ENCODE measurements around the gene TGM2.

Gene TGM2

DNA sequence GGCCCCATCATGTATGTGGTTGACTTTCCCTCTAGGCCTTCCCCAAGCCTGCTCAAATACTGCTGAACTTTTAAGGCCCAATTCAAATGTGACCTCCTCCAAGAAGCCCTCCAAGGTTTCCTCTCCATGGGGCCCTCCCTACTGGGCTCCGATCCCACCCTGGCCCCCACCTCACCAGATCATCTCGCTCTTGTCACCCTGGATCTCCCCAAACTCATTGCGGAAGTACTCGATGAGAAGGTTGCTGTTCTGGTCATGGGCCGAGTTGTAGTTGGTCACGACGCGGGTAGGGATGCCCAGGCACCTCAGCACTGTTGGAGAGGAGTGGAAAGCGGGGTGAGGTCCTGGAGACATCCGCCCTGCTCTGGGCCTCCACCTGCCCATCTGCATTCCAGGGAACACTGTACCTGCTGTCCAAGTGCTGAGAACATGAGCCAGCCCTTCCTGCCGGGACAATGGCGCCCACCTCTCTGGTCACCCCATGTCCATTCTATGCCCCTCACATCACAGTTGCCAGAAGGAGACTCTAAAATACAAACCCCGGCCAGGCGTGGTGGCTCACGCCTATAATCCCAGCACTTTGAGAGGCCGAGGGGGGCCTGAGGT, 23.1 kb downstream of the TGM2 start:
- no peak for DNase-seq

DNA sequence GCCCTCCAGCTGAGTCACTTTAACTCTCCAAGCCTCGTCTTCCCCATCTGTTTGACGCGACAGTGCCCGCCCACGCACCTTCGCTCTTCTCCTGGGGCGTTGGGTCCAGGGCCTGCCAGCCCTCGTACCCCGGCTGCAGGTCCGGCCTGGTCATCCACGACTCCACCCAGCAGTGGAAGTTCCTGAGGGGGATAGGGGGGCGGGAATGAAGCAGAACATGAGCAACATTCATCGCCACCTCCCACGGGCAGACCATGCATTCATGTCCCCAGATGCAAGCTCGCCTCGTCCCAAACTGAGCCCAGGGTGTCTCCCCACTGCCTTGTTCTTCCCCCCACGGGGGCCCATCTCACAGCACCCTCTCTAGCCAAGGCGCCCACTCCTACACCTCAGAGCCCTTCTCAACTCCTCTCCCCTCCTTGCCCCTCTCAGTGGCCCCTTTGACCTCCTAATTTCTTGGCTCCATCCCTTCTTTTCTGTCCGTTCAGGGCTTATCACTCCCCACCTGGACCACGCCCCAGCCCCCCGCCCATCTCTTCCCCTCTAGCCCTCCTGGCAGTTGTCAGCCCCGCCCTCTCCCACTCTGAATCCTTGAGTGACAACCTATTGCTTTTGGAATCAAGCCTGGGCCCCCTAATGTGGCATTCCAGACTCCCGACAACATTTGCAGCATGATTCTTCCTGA, 23.7 kb downstream of the TGM2 start:
- DNase-seq = no peak

DNA sequence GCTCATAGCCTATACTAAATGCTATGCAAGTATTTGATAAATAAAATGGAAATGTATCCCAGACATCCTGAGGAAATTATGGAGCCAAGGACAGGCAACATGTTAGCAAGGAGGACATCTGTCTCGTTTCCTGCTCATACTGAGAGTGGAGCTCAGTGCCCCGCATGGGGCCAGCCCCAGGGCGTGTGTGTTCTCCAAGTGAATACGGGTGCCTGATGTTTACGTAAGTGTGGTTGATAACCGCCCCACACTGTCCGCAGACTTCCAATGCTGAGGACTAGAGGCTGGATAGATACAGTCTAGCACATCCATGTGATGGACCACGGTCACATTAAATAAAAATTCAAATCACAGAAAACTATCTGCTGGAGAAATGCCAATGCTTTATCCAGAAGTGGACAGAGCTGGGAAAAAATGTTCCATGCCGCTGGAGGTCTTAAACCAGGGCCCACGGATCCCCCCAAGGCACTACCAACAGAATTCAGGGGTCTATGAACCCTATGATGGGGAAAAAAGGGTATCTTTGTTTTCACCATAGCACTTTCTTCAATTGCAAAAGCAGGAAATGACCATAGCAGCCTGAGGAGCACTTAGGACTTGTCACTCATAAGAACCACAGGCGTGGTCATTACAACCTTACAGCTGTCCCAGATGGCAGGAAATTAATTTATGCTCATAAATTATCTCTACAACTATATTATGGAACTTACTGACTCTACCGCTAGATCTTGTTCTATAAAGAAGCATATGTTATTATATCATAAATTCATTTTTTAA, 24.9 kb downstream of the TGM2 start:
- no peak for DNase-seq

DNA sequence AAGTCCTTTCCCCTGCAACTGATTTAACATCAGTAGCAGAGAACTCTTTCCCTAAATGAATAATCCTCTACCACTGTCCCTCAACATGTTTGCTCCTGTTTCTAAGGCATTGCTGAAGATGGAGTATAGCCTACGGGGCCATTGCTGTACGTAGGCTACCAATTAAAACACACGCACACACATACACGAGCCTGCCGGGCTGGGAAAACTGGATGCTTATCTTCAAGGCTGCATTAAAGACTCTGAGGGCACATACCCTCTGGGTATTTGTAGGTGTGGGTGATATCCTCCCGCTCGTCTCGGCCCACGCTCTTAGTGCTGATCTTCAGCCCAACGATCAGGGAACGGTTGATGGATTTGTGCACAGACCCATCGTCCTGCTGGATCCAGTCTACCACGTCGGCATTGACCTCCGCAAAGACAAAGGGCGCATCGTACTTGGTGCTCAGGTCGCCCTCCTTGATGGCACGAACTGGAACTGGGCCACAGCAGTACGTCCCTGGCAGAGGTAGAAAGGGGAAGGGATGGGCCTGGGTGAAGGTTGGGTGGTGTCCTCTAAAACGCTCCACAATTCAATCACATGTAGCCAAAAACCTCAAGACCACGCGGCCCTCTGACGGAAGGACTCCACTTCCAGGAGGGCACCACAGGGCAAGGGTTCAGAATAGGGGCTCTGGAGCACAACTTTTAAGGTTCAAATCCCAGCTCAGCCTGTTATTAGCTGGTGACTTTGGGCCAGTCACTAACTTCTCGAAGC, 25.7 kb downstream of the TGM2 start:
- no peak for DNase-seq

DNA sequence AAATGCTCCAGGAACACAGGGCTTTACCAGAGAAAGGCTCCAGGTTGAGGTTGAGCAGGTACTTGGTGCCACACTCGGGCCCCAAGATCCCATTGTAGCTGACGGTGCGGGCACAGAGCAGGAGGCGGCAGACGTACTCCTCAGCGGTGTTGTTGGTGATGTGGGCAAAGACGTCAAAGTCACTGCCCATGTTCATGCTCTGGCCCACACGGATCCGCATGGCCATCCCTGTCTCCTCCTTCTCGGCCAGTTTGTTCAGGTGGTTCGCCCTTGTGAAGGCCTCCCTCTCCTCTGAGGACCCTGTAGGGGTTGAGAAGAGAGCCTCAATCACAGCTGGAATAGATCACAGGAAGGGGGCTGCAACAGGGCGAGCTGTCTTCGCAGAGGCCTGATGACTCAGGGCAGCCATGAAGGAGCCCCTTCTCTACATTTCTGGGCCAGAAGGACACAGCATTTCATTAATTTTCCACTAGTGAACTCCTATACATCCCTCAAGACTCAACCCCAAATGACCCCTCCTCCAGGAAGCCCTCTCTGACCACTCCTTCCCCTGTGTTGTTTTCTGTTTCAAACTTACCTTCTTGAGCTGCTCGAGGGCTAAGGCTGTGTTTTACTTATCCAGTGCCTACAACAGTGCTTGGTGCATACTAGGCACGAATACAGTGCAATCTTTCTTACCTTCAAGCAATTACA, 26.8 kb downstream of the TGM2 start:
- DNase-seq = no peak

DNA sequence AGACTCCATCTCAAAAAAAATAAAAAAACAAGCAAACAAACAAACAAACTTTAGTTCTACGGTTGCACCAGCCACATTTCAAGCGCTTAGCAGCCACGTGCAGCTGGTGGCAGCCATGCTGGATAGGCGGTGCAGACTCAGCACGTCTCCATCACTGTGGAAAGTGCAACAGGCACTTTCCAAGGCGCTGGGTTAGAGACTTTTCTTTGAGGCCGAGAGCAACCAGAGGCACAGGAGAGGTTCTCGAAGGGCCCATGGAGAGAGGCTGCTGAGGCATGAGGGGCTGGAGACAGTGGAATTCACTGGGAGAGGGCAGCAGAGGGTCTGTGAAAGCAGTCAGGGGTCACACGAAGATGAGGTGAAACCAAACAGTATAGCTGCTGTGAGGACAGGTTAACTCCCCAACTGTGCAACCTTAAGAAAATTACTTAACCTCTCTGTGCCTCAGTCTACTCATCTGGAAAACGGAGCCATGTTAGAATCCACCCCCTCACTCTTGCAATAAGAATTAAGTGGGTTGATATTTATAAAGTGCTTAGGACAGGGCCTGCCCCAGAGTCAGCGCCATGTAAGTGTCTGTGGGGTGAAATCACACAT, 27.5 kb downstream of the TGM2 start:
- DNase-seq = no peak

DNA sequence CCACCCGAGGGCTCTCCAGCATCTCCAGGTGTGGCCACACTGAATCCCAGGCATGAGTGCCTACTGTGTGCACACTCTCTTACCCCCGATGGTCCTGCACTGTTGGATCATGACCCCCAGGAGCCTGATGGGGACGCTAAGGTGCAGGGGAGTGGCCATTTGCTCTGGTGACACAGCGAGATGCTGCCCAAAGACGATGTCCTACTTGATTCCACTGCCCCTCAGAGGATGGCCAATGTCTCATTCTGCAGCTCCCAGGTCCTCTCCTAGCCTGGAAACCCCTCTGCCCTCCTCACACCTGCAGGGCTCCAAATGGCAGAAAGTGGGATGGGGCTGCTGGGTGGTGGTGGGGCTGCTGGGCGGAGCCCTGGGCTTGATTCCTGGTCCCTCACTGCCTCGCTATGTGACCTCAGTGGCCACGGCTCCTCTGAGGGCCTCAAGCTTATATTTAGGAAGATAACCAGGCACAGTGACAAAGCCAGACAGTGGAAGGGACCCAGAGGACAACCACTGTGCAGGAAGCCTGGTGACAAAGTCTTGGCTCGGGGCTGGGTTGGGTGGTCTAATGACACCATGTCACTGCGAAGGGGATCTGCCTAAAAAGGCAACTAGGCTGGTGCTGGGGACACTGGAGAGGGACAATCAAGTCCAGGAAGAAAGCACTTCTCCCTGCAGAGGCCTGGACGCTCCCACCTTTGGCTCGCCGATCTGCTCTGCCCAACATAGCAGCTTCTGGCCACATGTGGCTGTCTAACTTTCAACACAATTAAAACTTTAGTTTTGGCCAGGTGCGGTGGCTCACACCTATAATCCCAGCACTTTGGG, 28.4 kb downstream of the TGM2 start:
- no peak for DNase-seq

DNA sequence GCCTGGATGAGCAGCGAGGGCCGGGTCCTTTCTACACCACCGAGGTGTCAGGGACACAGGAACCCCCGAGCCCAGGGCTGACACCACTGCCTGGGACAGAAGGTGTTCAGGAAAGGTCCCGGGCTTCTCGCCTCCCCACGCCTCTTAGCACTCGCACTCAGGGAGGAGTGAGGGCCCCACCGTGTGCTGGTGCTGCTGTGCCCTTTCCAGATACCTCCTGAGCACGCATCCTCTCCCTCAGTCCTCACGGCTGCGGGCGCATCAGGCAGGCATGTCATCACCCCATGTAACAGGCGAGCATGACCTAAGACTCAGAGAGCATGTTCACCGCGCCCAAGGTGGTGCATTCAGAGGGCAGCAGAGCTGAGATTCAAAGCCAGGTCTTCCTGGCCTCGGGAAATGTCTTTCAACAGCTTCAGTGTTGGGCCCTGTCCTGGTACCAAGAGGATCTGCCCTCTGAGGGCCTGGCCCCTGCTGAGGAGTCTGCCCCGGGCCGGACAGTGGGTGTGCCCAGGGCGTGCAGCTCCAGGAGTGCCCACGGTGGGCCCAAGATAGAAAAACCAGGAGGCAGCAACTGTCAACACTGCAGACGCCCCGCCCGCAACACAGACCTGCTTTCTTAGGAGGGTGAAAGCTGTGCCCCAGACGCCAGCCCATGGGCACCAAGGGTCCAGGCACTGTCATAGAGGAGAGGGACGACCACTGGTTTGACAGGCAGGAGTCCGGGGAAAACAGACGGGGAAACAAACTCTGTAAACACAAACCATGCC, 29.2 kb downstream of the TGM2 start:
- no peak for DNase-seq

DNA sequence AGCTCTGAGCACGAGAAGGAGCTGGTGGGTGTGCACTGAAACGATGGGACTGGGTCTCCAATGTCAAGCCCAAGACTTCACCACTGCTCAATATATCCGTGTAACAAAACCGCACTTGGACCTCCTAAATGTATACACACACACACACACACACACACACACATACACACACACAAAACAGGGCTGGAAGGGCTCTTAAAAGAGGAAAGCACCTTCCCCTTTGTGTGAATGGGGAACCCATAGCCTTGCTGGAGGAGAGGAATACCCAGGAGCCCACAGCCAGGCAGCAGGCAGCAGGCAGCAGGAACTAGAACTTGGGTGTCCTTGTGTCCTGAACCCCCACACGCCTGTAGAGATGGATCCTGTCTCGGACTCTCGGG, 29.8 kb downstream of the TGM2 start:
- no peak for DNase-seq

DNA sequence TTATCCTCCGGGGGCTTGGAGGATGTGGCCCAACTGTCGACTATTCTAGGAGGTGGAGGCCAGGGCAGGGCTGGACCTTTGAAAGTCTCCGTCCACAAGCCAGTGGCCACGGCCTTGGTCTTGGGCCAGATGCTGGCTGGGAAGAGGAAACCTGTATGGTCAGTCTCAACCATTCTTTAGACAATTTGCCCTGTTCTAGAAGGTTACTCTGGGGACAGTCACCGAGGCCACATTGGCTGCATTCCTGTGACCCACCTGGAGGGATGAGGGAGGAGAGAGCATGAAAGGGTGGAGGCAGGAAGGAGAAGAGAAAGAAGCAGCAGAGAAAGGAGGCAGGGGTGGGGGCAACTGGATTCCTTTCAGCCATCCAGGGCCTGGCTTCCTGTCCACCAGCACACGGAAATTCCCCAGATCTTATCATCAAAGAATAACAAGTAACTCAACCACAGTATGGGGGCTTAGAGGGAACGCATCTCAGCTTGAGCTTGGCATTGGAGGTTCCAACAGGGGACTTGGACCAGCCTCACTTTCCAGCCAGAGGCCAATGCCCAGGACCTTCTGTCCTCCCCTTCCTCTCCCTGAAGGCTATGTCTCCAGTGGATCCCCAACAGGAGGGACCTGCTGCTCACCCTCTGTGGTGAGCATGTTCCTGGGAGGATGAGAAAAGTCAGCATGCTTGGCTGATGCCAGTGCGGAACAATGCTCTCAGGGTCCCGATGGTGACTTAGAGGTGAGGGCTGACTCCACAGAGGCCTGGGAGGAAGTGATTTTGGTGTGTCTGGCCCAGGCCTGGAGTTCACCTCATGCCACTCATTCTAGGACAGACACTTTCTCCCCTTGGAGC, 30.4 kb downstream of the TGM2 start:
- DNase-seq = no peak

DNA sequence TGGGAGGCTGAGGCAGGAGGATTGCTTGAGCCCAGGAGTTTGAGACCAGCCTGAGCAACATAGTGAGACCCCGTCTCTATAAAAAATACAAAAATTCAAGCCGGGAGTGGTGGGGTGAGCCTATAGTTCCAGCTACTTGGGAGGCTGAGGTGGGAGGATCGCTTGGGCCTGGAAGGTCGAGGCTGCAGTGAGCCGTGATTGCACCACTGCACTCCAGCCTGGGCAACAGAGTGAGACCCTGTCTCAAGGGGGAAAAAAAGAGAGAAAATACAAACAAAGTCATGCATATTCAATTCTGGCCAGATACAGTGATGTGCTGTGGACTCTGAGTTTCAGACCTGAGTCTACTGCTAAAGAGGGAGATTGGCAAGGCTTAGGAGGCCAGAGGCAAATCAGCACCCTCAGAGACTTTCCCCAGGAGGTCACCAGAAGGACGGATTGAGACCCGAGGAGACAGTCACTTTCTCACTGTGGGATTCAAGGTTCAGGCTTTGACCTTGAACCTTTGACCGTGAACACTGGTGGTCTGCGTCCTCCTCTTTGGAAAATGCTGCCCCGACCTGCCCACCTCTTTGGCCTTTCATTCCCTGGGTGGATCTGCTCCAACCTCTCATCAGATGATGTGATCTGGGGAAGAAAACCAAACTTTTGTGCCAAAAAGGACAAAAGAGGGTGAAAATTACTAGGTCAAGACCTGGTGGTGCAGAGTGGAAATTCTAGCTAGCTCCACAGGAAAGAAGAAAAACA, 31.2 kb downstream of the TGM2 start:
- no peak for DNase-seq

DNA sequence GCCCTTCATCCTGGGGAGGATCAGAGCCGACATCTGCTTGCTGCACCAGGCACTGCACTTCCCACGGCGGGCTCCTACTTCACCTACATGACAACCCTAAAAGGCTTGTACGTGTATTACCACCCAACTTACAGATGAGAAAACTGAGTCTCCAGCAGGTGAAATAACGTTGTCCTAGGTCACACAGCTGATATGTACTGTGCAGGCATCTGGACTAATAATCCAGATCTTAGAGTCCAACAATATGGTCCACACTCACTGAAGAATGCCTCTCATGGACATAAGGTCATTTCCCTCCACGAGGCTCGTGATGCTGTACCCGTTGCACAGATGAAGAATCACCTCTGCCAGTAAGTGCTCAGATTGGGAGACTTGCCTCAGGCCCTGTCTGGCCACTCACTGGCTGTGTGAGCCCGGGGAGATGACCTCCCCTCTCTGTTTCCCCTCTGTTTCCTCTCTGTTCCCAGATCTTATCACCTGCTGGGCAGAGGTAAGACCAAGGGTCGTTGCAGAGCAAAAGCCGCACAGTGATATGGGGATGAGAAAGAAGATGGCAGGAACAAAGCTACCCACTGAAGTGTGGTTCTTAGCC, 32.1 kb downstream of the TGM2 start:
- no peak for DNase-seq

DNA sequence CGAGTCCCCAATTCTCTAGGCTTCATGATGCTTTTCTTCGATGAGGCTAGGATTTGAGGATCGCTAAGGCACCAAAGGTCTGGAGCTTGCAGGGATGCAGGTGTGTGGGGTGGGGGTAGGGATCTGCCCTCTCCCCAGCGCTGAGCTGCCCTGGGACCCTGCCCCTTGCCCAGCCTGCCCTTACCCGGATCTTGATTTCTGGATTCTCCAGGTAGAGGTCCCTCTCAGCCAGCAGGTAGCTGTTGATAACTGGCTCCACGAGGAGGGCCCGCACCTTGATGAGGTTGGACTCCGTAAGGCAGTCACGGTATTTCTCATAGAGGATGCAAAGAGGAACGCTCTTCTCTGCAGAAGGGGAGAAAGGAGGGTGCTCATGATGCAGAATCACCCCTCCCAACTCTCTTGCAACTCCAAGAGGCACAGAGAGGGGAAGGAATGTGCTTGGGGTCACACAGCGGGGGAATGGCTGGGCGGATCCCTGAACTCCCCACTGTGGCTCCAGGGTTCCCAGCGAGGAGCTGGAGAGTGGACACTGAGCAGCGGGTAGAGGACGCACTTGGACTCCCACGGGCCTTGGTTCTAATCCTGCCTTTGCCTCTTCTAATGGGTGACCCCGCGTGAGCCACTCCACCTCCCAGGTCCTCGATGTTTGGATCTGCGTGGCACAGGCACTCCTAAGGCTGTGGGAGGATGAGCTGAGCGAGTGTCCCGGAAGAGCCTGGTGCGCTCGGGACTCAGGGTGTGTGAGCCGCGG, 32.7 kb downstream of the TGM2 start:
- no peak for DNase-seq

DNA sequence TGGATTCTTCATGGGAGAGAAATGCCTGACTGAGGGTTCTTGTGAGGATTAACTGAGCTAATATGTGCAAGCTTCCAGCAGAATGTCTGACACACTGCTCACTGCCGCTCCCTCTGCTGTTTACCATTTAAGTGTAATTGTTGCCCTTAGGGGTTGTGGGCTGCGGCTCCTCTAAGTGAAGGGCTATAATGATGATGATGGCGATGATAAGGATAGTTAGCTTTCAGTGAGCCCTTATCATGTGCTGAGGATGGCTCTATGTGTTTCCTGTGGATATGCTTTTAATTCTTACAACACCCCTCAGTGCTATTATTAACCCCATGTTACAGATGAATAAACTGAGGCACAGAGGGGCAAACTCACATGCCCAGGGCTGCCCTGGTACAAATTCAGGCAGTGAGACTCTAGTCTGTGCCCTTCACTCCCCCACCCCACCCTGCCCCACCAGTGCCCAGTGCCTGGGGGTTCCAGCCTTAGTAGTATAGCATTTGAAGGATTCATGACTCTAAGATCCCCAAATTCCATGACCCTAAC, 33.4 kb downstream of the TGM2 start:
- DNase-seq = no peak

DNA sequence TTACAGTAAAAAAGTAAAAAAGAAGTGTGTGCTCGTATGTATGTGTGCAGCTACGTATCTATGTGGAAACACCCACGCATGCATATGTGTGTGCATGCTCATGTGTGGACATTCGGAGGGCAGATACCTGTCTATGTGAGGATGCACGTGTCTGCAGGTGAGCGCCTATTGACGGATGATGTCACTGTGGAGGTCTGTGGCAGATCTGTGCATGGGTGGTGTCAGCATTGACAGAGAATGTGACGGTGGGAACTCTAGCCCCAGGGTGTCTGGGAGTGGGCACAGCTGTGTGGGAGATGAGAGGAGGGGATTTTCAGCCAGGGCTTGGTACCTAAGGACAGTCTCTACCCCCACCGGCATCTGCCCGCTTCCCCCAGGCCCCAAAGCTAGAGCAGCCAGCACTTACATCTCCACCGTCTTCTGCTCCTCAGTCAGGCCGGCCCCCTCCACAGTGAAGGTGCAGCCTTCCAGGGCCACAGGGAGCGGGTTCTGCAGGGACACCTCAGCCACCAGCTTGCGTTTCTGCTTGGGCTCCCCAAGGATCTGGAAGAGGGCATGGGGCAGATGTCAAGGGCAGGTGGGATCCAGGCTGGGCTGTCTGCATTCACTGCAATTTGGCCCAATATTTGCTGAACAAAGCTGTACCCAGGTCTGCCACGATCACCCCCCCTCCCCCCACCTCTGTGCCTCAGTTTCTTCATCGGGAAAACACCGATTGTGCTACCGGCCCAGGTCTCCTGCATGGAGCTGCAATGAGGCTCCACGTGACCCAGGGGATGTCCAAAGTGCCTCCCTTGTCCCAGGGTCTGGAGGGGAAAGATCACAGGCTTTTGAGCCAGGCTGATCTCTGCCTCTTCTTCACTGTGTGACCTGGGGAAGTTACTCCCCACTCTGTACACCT, 34.1 kb downstream of the TGM2 start:
- no peak for DNase-seq

DNA sequence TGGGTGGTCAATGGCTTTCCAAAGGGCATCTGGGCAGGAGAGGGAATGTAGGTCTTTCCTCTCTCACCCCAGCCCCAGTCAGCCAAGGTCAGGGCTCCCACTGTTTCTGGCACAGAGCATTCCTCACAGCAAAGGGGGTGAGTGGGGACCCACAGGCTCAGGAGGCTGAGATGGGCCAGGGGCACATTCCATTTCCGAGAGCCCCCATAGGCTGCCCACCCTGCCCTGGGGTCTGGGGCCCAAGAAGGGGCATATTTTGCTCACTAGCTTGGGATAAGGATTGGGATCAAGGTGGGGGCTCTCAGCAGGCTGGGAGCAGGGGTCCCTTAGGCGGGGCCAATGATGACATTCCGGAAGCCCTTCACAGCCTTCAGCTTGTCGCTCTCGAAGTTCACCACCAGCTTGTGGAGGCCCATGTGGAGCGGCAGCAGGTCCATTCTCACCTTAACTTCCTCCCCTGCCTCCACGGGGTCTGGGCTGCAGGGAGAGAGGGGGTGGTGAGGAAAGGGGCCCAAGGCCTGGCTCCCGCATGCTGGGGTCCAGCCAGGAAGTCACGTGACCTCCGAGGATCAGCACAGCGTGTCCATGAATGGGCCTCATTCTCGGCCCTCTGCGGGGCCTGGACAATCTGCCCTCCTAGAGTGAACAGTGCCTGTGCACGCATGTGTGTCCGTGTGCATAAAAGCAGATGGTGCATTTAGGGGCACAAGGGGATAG, 35.0 kb downstream of the TGM2 start:
- no peak for DNase-seq

All from femur (tissue), 1 donor.